Urinary bladder (tissue), 4 donors: ENCODE results near the gene NINL. TPM values are rescaled to one million over a fixed set of nuclear protein-coding genes. Genes with fewer than 3 reads are reported as not detected.

ENCODE experiments used
- DNase-seq: peaks from one replicate; pipeline ENCODE4 v3.0.0-alpha.2; 2015; ENCODE audit errors: extremely low spot score
- H3K27ac ChIP-seq: one replicate; pipeline ENCODE4 v1.5.1; 2013; ENCODE audit warnings: low read depth, mild to moderate bottlenecking, moderate library complexity
- H3K36me3 ChIP-seq: one replicate; pipeline ENCODE4 v1.6.1; 2013; ENCODE audit warnings: mild to moderate bottlenecking, moderate library complexity; ENCODE audit not compliant: insufficient read depth
- H3K4me1 ChIP-seq: one replicate; pipeline ENCODE4 v1.6.1; 2013; ENCODE audit warnings: mild to moderate bottlenecking, moderate library complexity; ENCODE audit not compliant: insufficient read depth
- H3K4me3 ChIP-seq: one replicate; pipeline ENCODE4 v1.5.1; 2013; ENCODE audit warnings: low read depth, low read length
- WGBS: extraction: QIAGEN DNeasy Blood & Tissue Kit; methylation state at CpG from one replicate; pipeline ENCODE4 v1.1.7; 2013; 5-methylcytosine and 5-hydroxymethylcytosine counted together
- polyA plus RNA-seq: library from polyadenylated mRNA; stranded (reverse); fragments of 200-250 nt; gene quantifications from one replicate; pipeline ENCODE4 v1.2.3, GENCODE V29; 2013
- total RNA-seq: library from RNA; depleted of rRNA; stranded (reverse); fragments of >200 nt; gene quantifications from one replicate; pipeline ENCODE4 v1.2.3, GENCODE V29; 2014
- donor health status: healthy with polysubstance abuse.
- donor health status: healthy.

NINL gene
- total and polyA plus RNA-seq, 2 donors, result 6.2 to 11.3 TPM

DNA sequence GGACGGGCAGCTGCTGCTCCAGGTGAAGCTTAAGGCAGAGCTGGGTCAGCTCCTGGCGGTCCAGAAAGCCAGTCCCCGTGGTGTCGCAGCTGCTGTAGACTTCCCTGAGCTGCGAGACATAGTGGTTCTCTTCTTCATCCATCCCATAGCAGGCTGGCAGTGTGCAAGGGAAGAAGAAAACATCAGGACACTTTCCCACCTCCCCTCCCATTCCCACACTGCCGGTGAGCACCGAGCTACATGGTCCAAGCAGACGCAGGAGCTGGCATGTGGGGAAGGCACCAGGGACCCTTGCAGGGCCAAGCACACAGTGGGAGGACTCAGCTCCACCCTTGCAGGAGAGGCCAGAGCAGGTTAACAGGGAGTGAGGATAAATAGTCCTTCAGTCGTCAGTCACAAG, 58.9 kb downstream of the NINL start:
- H3K36me3 ChIP-seq, result peaks cover 1% of the 10 kb centered on the region
- no peak overlapping the region for H3K4me3 ChIP-seq
- H3K27ac ChIP-seq, result no peak overlapping the region
- 94% methylated on average over 9 of the region's 9 CpGs for WGBS
- DNase-seq, result no peak
- H3K4me1 ChIP-seq, result no peaks in the 10 kb centered on the region

DNA sequence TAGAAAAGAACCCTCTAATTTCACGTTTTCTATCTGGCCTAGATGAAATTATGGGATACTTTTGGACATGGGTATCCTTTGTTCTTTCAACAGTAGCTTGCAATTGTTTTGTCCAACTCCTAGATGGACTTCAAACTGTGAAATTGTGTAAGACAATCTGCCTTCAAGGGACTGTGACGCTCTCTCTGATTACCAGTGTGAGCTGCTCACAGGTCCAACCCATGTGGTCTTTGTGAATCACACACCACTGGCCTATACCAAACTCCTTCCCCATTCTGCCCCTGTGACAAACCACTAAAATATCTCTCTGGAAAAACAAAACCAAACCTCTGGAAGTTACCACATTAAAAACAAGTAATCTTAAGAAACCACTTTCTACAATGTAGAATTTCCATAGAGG, 59.5 kb downstream of the NINL start:
- H3K36me3 ChIP-seq, result peaks cover 1% of the 10 kb centered on the region
- no peaks in the 10 kb centered on the region for H3K4me1 ChIP-seq
- 89% methylated on average over 2 of the region's 2 CpGs for WGBS
- DNase-seq, result no peak
- H3K27ac ChIP-seq, result no peak overlapping the region
- no peak overlapping the region for H3K4me3 ChIP-seq

DNA sequence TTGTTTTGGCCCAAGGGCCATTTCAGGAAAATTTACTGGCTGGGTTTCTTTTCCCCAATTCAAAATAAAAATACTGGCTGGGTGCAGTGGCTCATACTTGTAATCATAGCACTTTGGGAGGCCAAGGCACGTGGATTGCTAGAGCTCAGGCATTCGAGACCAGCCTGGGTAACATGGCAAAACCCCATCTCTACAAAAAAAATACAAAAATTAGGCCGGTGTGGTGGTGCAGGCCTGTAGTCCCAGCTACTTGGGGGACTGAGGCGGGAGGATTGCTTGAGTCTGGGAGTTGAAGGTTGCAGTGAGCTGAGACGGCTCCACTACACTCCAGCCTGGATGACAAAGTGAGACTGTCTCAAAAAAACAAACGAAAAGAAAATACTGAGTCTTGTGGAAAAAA, 60.0 kb downstream of the NINL start:
- WGBS, result 88% methylated on average over 6 of the region's 6 CpGs
- peaks cover 1% of the 10 kb centered on the region for H3K36me3 ChIP-seq
- H3K4me3 ChIP-seq, result no peak overlapping the region
- H3K27ac ChIP-seq, result no peak overlapping the region
- DNase-seq, result no peak
- no peaks in the 10 kb centered on the region for H3K4me1 ChIP-seq

DNA sequence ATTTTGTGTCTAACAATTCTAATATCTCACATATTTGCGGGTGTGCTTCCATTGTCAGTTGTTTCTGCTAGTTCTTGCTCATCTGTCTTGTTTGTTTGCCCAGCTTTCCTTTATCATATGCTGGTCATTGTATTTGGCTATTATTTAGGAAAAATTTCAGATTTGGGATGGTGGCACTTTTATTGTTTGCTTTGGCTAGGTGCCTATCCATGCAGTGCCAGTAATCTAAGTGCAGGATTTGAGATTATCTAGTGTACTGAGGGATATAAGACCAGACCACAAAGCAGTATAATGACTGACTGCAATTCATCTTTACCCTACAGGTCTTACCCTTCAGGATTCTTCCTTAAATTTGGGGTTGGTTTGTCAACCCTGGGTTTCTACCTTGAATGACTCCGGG, 63.9 kb downstream of the NINL start:
- DNase-seq, result no peak
- WGBS, result 97% methylated on average over 2 of the region's 2 CpGs
- Histone ChIP-seq H3K4me1 (no peaks in the 10 kb centered on the region), H3K36me3 (no peaks in the 10 kb centered on the region), H3K4me3 (no peak overlapping the region), H3K27ac (no peak overlapping the region)

DNA sequence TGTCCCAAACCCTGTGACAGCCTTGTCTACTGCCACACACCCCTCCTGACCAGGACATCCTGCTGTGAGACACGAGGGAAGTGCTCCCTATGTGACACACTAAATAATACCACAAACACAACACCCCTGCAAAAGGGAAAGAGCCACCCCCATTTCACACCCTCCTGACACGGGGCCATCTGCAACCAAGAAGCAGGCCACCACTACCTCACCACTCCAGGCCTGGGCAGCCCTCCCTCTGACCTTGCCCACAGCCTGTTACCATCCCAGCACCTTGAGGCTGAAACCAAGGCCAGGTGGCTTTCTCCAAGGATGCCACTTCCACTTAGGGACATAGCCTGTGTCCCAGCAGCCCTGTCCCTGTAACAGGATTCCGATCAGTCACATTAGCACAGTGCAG, 68.2 kb downstream of the NINL start:
- 93% methylated on average over 3 of the region's 3 CpGs for whole genome bisulfite sequencing
- H3K27ac ChIP-seq, result no peak overlapping the region
- H3K4me3 ChIP-seq, result no peak overlapping the region
- peaks cover 3% of the 10 kb centered on the region for H3K36me3 ChIP-seq
- no peaks in the 10 kb centered on the region for H3K4me1 ChIP-seq
- no peak for DNase-seq

DNA sequence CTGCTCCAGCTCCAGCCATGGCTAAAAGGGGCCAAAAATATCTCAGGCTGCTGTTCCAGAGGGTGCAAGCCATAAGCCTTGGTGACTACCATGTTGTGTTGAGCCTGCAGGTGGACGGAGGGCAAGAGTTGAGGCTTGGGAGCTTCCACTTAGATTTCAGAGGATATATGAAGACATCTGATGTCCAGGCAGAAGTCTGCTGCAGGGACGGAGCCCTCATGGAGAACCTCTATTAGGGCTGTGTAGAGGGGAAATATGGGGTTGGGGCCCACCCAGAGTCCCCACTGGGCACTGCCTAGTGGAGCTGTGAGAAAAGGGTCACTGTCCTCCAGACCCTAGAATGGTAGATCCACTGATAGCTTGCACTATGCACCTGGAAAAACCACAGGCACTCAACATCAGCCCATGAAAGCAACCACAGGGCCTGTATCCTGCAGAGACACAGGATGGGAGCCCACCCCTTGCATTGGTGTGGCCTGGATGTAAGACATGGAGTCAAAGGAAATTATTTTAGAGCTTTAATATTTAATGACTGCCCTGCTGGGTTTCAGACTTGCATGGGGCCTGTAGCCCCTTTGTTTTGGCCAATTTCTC, 70.5 kb downstream of the NINL start:
- no peak overlapping the region for H3K27ac ChIP-seq
- no peak for DNase-seq
- H3K4me3 ChIP-seq, result no peak overlapping the region
- H3K36me3 ChIP-seq, result peaks cover 3% of the 10 kb centered on the region
- no peaks in the 10 kb centered on the region for H3K4me1 ChIP-seq
- WGBS, result 100% methylated on average over 2 of the region's 2 CpGs

DNA sequence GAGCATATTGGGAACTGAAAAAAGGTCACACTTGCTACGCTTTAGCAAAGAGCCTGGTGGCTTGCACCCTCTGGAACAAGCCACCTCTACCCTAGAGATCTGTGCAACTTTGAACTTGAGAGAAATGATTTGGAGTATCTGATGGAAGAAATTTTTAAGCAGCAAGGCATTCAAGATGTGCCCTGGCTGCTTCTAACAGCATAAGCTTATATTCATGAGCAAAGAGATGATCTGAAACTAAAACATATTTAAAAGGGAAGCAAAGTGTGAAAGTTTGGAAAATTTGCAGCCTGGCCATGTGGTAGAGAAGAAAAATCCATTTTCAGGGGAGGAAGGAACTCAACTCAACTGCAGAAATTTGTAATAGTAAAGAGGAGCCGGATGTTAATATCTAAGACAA, 71.1 kb downstream of the NINL start:
- Histone ChIP-seq H3K4me3 (no peak overlapping the region), H3K36me3 (peaks cover 3% of the 10 kb centered on the region), H3K27ac (no peak overlapping the region), H3K4me1 (no peaks in the 10 kb centered on the region)
- no peak for DNase-seq
- WGBS, result 99% methylated on average over 2 of the region's 2 CpGs

DNA sequence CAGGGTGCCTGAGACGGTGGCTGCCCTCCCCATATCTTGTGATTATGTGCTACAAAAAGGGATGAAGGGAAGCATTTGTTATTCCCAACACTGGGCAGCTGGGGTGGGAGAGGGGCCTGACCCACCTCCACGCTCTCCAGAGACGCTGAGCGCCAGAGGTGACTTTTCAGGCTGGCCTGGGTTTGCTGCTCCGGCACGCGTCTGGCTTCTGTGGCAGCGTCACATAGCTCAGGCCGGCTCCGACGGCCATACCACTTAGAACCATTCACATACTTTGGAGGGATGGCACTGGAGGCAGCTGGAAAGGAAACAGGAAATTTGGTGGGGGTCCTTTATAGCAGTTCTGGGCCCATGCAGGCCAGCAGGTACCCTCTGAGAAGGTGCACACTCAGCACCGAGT, 72.6 kb downstream of the NINL start:
- 95% methylated on average over 12 of the region's 12 CpGs for WGBS
- H3K4me3 ChIP-seq, result no peak overlapping the region
- no peak for DNase-seq
- H3K36me3 ChIP-seq, result peaks cover 3% of the 10 kb centered on the region
- no peaks in the 10 kb centered on the region for H3K4me1 ChIP-seq
- no peak overlapping the region for H3K27ac ChIP-seq

DNA sequence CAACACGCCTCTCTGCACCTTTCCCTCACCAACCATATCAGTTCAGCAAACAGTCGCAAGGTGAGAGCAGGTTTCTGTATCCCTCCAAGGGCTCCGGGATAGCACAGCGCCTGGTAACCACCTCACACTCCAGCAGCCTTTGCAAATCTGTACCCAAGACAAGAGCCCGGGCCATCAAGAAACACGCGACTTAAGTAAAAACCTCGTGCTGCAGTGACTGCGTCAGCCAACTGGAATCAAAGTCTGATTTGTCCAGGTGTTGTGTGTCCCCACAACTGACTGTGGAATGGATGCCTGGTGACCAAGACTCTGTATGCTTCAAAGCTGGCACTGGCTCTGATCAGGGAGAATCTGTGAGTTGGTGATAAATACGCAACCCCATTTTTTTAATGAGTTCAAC, 74.1 kb downstream of the NINL start:
- WGBS, result 94% methylated on average over 10 of the region's 10 CpGs
- Histone ChIP-seq H3K27ac (no peak overlapping the region), H3K4me3 (no peak overlapping the region), H3K36me3 (peaks cover 3% of the 10 kb centered on the region), H3K4me1 (no peaks in the 10 kb centered on the region)
- DNase-seq, result no peak

DNA sequence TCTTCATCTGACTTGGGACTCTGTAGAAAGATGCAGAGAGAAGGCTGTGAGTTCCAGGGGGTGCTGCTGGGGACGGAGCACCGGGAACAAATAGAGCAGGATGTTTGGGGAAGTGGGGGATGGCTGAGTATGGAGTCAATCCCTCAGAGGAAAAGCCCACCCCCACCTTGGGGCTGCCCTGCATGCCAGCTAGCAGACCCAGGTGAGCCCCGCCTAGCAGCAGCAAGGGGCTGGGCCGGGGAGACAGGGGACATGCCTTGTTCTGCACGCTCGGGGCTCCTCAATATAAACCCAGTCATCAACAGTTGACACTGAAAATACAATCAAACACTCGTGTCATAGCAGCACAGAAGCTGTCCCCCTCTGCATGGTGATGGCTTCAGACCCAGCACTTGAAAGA, 74.6 kb downstream of the NINL start:
- H3K36me3 ChIP-seq, result peaks cover 3% of the 10 kb centered on the region
- DNase-seq, result no peak
- H3K4me1 ChIP-seq, result no peaks in the 10 kb centered on the region
- WGBS, result 93% methylated on average over 7 of the region's 7 CpGs
- H3K27ac ChIP-seq, result no peak overlapping the region
- no peak overlapping the region for H3K4me3 ChIP-seq

DNA sequence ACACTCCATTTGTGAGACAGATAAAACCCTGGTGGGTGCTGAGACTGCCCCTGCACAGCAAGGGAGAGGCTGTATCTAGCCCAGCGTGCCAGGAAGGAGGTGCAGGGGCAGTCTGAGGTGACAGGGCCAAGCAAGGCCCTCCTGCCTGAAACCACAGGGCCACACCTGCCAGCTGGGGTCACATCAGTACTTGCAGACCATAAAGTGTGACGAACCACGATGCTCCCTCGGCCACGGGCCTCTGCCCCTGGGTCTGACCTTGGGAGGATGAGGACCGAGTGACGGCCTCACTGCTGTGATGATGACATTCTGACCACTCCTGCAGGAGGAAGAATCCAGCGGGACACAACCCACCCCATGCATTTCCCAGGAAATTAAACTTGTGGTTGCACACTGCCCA, 75.1 kb downstream of the NINL start:
- no peak for DNase-seq
- 96% methylated on average over 8 of the region's 8 CpGs for WGBS
- Histone ChIP-seq H3K36me3 (peaks cover 3% of the 10 kb centered on the region), H3K27ac (no peak overlapping the region), H3K4me1 (no peaks in the 10 kb centered on the region), H3K4me3 (no peak overlapping the region)

DNA sequence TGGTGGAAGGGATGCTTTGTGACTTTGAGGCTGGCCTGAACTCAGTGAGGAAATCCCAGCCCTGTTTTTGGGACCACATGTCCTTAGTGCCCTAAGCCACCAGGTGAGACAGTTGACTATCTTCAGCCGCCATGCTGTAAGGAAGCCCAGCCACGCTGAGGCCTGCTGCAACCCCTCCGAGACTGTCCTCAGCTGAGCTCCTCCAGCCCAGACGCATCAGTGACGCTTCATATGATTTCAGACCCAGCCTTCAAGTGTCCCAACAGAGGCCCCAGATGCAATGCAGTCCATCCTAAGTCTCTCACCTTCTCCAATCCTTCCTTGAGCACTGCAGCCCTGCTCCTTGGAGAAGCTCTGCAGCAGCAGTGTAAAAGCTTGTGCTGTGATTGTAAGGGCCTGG, 76.2 kb downstream of the NINL start:
- DNase-seq, result no peak
- H3K36me3 ChIP-seq, result peaks cover 3% of the 10 kb centered on the region
- H3K27ac ChIP-seq, result no peak overlapping the region
- no peaks in the 10 kb centered on the region for H3K4me1 ChIP-seq
- over 99% methylated on average over 5 of the region's 5 CpGs for WGBS
- no peak overlapping the region for H3K4me3 ChIP-seq

DNA sequence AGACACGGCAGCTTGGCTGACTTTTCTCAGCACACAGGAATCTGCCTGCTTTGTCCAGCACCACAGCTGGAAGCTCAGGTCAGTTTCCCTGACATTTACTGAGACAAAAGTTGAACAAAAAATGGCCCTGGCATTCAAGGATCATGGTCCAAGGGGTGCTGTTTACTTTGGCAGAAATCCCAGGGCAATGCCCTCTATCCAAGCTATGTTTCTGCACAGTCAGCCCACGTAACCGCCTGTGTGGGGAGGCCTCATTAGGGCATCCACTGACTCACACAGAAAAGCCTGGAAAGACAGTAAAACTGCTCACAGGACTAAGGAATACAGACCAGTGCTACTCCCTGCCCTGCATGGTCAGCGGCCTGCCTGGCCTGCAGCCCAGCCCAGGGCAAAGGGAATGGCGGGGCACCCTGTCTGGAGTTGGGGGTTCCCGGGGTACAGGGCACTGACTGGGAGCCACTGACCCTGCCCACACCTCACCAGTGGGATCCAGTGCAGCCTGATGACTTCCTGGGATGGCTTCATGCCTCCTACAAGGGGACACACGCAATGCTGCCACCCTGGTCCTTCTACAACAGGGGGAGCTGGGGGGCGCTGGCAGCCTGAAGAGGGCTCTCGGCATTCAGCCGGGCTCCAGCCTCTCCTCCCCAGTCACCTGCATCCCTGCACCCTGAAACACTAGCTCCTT, 77.1 kb downstream of the NINL start:
- no peak overlapping the region for H3K4me3 ChIP-seq
- DNase-seq, result no peak
- WGBS, result 80% methylated on average over 10 of the region's 10 CpGs
- no peak overlapping the region for H3K27ac ChIP-seq
- H3K4me1 ChIP-seq, result no peaks in the 10 kb centered on the region
- peaks cover 3% of the 10 kb centered on the region for H3K36me3 ChIP-seq

DNA sequence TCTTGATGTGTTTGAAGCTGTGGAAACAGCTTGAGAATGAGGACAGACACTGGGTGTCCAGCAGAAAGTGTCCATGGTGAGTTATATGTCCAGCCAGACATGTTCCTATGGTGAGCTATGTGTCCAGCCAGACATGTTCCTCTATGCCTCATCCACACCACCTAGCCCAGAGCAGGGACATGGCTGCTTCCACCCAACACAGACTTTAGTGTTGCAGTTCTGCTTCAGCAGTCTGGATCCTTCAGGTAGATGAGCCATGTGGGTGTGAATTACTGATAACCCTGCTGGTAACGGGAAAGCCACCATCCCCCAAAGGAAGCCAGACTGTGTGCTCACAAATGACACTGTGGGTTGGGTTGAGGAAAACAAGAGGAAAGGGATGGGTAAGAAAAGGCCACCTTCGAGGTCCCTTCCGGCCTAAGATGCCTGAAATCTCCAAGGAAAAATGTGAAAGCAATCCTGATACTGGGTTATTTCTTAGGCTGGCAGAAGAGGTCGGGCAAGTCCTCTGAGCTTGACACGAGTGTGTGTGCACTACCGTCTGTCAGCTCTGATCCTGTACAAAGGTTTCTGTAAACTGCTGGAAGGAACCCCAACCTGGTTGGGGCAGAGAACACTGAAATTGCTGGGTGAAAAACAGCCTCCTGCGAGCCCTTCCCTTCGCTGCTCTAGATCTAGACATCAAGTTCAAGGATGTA, 77.8 kb downstream of the NINL start:
- H3K4me1 ChIP-seq, result no peaks in the 10 kb centered on the region
- WGBS, result 78% methylated on average over 8 of the region's 8 CpGs
- H3K4me3 ChIP-seq, result no peak overlapping the region
- no peak overlapping the region for H3K27ac ChIP-seq
- no peak for DNase-seq
- H3K36me3 ChIP-seq, result no peaks in the 10 kb centered on the region
